SK-N-SH (cell line): ENCODE data around the gene FAM20B. TPM values are rescaled to one million over a fixed set of nuclear protein-coding genes. Genes with fewer than 3 reads are reported as not detected.

Source experiments
- CTCF ChIA-PET: fragments of 300-600, 350-600 bp; formaldehyde crosslinking; extraction: SDS; loops from one replicate; lab custom pipeline; 2021; lab: Yijun Ruan, JAX
- POLR2A ChIA-PET: fragments of 350-600 bp; sonication (Branson Sonifier 250); formaldehyde crosslinking; extraction: SDS; loops from one replicate; lab custom pipeline; 2020; ENCODE audit warnings: antibody characterized with exemption, inconsistent platforms; lab: Yijun Ruan, JAX
- DNase-seq: peaks from one replicate; pipeline ENCODE4 v3.0.0; 2012
- H2AFZ ChIP-seq: fragments of 200-600 bp; sonication (generic); 2 replicates; pipeline ENCODE4 v1.8.1; 2016; ENCODE audit warnings: antibody characterized with exemption, mild to moderate bottlenecking, low read depth
- H3F3A ChIP-seq: fragments of 200-600 bp; sonication (generic); replicated peaks from 2 replicates; pipeline ENCODE3; 2016; ENCODE audit warnings: antibody characterized with exemption, mild to moderate bottlenecking; ENCODE audit not compliant: insufficient read depth
- H3K27ac ChIP-seq, 2 experiments: fragments of 200-500 bp in 1 of 2; fragments of 200-600 bp in 1 of 2; sonication (Bioruptor generic) in 1 of 2; sonication (generic), shearing (Covaris generic) in 1 of 2; 2 replicates each; pipeline versions ENCODE4 v1.5.1 to v1.6.1; 2014 to 2016; ENCODE audit warnings: low read depth in 2 of 2, inconsistent platforms in 1 of 2, low read length in 1 of 2, mild to moderate bottlenecking in 1 of 2, mixed read lengths in 1 of 2
- H3K27me3 ChIP-seq: fragments of 200-600 bp; sonication (generic), shearing (Covaris generic); 2 replicates; pipeline ENCODE4 v1.6.1; 2016; ENCODE audit warnings: mixed run types; ENCODE audit not compliant: insufficient read depth
- H3K36me3 ChIP-seq, 2 experiments: fragments of 200-500 bp in 1 of 2; fragments of 200-600 bp in 1 of 2; sonication (Bioruptor generic) in 1 of 2; sonication (generic) in 1 of 2; replicated peaks in 1 of 2; 2 replicates each; pipeline versions ENCODE3 to v1.5.1; 2014 to 2016; ENCODE audit warnings: low read length in 1 of 2, mild to moderate bottlenecking in 1 of 2; ENCODE audit not compliant: insufficient read depth in 2 of 2, control insufficient read depth in 1 of 2
- H3K4me1 ChIP-seq, 2 experiments: fragments of 200-500 bp in 1 of 2; fragments of 200-600 bp in 1 of 2; sonication (Bioruptor generic) in 1 of 2; sonication (generic), shearing (Covaris generic) in 1 of 2; 2 replicates each; pipeline versions ENCODE4 v1.5.1 to v1.6.1; 2014 to 2016; ENCODE audit warnings: low read depth in 1 of 2, low read length in 1 of 2, mixed run types in 1 of 2; ENCODE audit not compliant: insufficient read depth in 2 of 2, control insufficient read depth in 1 of 2
- H3K4me2 ChIP-seq: fragments of 200-600 bp; sonication (generic), shearing (Covaris generic); 2 replicates; pipeline ENCODE4 v1.6.1; 2017; ENCODE audit warnings: mixed run types
- H3K4me3 ChIP-seq, 2 experiments: fragments of 200-500 bp in 1 of 2; fragments of 200-600 bp in 1 of 2; sonication (Bioruptor generic) in 1 of 2; sonication (generic), shearing (Covaris generic) in 1 of 2; 2 replicates each; pipeline versions ENCODE4 v1.5.1 to v1.8.1; 2014 to 2016; ENCODE audit warnings: low read depth in 2 of 2, inconsistent platforms in 1 of 2, low read length in 1 of 2, mild to moderate bottlenecking in 1 of 2, mixed read lengths in 1 of 2, moderate library complexity in 1 of 2
- H3K79me2 ChIP-seq: fragments of 200-600 bp; sonication (generic); 2 replicates; pipeline ENCODE4 v1.8.1; 2017; ENCODE audit warnings: mild to moderate bottlenecking; ENCODE audit not compliant: insufficient read depth
- H3K9ac ChIP-seq: fragments of 200-600 bp; sonication (generic); 2 replicates; pipeline ENCODE4 v1.6.1; 2017; ENCODE audit warnings: mixed run types
- H3K9me2 ChIP-seq: fragments of 200-600 bp; sonication (generic); 2 replicates; pipeline ENCODE4 v1.6.1; 2017; ENCODE audit warnings: mixed run types
- H3K9me3 ChIP-seq: fragments of 200-600 bp; sonication (generic); 2 replicates; pipeline ENCODE4 v1.6.1; 2017; ENCODE audit warnings: mixed run types, mild to moderate bottlenecking, moderate library complexity
- H4K20me1 ChIP-seq: fragments of 200-600 bp; sonication (generic); 2 replicates; pipeline ENCODE4 v1.6.1; 2017; ENCODE audit warnings: mild to moderate bottlenecking, mixed run types; ENCODE audit not compliant: insufficient read depth
- FOSL2 ChIP-seq: IDR thresholded peaks from 2 replicates; pipeline ENCODE4 v1.4.0; 2012; ENCODE audit warnings: low read depth, mild to moderate bottlenecking, moderate library complexity, borderline replicate concordance
- FOXM1 ChIP-seq: IDR thresholded peaks from 2 replicates; pipeline ENCODE4 v1.4.0; 2012; ENCODE audit warnings: low read depth, mild to moderate bottlenecking
- JUND ChIP-seq: IDR thresholded peaks from 2 replicates; pipeline ENCODE4 v1.4.0; 2012
- RFX5 ChIP-seq: IDR thresholded peaks from 2 replicates; pipeline ENCODE4 v1.6.1; 2012; ENCODE audit warnings: mild to moderate bottlenecking, improper control_type of control experiment, low read length
- TEAD4 ChIP-seq: IDR thresholded peaks from 2 replicates; pipeline ENCODE4 v1.4.0; 2012; ENCODE audit warnings: mild to moderate bottlenecking, borderline replicate concordance; ENCODE audit not compliant: insufficient read depth
- WGBS: methylation state at CpG from one replicate; pipeline ENCODE4 v1.1.6; 2017; ENCODE audit warnings: low lambda C conversion rate; 5-methylcytosine and 5-hydroxymethylcytosine counted together
- polyA plus RNA-seq, 3 experiments: library from polyadenylated mRNA; depleted of rRNA; stranded (reverse); fragments of >200 nt; gene quantifications; 2 replicates each; pipeline ENCODE4 v1.2.3, GENCODE V29; 2012
- TF ChIP-seq, protein P1 (sequence below): IDR thresholded peaks from 2 replicates; pipeline ENCODE4 v1.4.0; 2012; ENCODE audit warnings: low read depth, borderline replicate concordance
- TF ChIP-seq, protein P2 (sequence below): IDR thresholded peaks from 2 replicates; pipeline ENCODE4; 2012

FAM20B gene
- polyA plus RNA-seq, 1 of the 3 experiments (the other 2 are of a cell fraction): 14.9 TPM

DNA sequence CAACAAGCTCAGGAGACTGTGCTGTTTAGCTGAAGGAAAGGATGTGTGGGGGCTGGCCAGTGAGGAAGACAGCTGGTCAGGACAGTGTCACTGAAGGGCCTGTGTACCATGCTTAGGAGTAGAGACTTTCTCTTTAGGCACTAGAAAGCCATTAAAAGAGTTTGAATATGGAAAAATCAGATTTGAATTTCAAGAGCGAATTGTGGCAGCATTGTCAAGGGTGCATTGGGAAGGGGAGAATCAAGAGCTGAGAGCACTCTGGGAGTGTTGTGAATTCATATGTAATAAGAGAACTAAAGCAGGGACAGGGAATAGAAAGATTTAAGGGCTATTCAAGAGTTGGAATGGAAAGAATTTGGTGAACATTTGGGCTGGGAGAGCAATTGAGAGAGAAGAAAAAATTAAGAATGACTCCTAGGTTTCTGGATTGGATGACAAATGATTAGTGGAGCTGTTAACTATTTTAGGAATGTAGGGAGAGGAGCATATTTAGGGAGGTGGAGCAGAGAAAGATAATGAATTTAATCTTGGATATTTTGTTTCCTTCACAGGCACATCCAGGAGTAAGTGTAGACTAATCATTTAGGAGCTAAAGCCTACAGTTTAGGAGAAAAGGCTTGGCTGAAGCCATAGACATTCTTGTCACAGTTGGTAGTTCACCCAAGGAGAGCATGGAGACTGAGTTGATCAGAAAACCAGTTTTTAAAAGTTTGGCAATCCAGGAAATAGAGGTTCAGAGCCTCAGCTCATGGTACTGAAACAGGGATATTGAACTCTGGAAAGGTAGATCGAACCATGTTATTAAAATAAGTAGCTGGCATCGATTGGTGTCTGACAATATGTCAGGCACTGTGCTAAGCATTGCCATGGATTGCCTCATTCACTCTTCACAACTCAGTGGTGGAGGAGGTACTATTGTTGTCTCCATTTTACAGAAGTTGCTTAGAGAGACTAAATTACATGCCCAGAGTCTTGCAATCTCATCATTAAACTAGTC is 33.1 kb downstream of the FAM20B start:
- H3K4me2 ChIP-seq: 0 out of 2 replicates have a peak overlapping the region, but pooled peaks have one; percentile 31
- H3K9me3 ChIP-seq: no peaks in the 10 kb centered on the region
- H3K4me1 ChIP-seq: peaks cover 3 to 8% of the 10 kb centered on the region in 2 experiments; a peak in 3 of 4 replicates
- H4K20me1 ChIP-seq: no peaks in the 10 kb centered on the region
- CTCF ChIA-PET: interaction anchor here (0.7 to 1.9 kb wide), 6 partner anchors 8 to 516 kb away, joined by 3 to 5 read pairs (median 4); no protein-coding TSS in a partner anchor
- H3K27ac ChIP-seq: peak overlapping the region; percentile 25 to 82
- no peak overlapping the region for H3K4me3 ChIP-seq
- POLR2A ChIA-PET: no interaction called here
- WGBS: 94% methylated on average over 3 of the region's 3 CpGs
- H3K79me2 ChIP-seq: no peaks in the 10 kb centered on the region
- no peak overlapping the region for H2AFZ ChIP-seq
- TF ChIP-seq, protein P1, sequence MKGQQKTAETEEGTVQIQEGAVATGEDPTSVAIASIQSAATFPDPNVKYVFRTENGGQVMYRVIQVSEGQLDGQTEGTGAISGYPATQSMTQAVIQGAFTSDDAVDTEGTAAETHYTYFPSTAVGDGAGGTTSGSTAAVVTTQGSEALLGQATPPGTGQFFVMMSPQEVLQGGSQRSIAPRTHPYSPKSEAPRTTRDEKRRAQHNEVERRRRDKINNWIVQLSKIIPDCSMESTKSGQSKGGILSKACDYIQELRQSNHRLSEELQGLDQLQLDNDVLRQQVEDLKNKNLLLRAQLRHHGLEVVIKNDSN: no peak
- peak; percentile 30; the same call in 1 of the 2 replicates for TF ChIP-seq TEAD4
- TF ChIP-seq, protein P2, sequence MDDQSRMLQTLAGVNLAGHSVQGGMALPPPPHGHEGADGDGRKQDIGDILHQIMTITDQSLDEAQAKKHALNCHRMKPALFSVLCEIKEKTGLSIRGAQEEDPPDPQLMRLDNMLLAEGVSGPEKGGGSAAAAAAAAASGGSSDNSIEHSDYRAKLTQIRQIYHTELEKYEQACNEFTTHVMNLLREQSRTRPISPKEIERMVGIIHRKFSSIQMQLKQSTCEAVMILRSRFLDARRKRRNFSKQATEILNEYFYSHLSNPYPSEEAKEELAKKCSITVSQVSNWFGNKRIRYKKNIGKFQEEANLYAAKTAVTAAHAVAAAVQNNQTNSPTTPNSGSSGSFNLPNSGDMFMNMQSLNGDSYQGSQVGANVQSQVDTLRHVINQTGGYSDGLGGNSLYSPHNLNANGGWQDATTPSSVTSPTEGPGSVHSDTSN: 0 out of 2 replicates have a peak, but pooled peaks have one; percentile 25
- no peak for DNase-seq
- peak overlapping the region; percentile 1; the same call in 1 of the 2 replicates for H3K9ac ChIP-seq
- no peaks in the 10 kb centered on the region for H3F3A ChIP-seq
- H3K9me2 ChIP-seq: no peaks in the 10 kb centered on the region
- H3K27me3 ChIP-seq: no peaks in the 10 kb centered on the region
- peaks cover 15 to 21% of the 10 kb centered on the region in 2 experiments for H3K36me3 ChIP-seq

DNA sequence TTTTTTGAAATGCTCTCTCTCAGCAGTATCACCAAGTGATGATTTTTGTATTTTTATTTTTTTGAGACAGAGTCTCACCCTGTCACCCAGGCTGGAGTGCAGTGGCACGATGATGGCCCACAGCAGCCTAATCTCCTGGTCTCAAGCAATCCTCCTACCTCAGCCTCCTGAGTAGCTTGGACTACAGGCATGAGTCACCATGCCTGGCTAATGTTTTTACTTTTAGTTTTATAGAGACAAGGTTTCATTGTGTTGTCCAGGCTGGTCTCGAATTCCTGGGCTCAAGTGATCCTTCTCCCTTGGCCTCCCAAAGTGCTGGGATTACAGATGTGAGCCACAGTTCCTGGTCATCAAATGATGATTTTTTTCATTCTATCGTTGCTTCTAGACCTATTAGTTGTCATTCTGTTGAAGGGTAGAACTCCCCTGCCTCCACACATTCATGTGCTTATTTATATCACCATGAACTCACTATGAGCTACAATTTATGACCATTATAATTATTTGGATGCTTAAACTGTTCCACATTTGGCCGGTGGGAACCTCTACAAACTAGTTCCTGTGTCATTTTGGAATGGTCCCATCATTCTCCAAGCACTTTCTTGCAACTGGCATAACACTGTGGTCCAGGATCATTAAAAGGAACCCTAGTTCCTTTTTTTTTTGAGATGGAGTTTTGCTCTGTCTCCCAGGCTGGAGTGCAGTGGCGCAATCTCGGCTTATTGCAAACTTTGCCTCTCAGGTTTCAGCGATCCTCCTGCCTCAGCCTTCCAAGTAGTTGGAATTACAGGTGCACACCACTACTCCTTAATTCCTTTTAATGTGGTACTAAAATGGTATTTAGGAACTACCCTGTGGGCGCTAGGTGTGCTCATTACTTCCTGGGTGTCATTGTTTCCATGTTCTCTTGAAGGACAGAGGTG is 35.9 kb downstream of the FAM20B start:
- Histone ChIP-seq H3K27me3 (no peaks in the 10 kb centered on the region), H3K9ac (no peak overlapping the region), H3K9me3 (no peaks in the 10 kb centered on the region)
- TF ChIP-seq JUND: 0 out of 2 replicates have a peak, but pooled peaks have one; percentile 6
- TF ChIP-seq RFX5: no peak
- TF ChIP-seq FOSL2: peak; percentile 31; the same call in 1 of the 2 replicates
- TF ChIP-seq FOXM1: no peak
- TF ChIP-seq, all 33 proteins: peak for 2
- CTCF ChIA-PET: no interaction called here
- no peaks in the 10 kb centered on the region for H4K20me1 ChIP-seq
- POLR2A ChIA-PET: no interaction called here
- H3K4me2 ChIP-seq: no peak overlapping the region
- H2AFZ ChIP-seq: no peak overlapping the region
- DNase-seq: no peak
- H3K36me3 ChIP-seq: peaks cover 8 to 19% of the 10 kb centered on the region in 2 experiments
- H3F3A ChIP-seq: no peaks in the 10 kb centered on the region
- H3K4me1 ChIP-seq: peaks cover 3 to 8% of the 10 kb centered on the region in 2 experiments; a peak in 3 of 4 replicates
- no peaks in the 10 kb centered on the region for H3K9me2 ChIP-seq
- 94% methylated on average over 8 of the region's 8 CpGs for WGBS
- H3K27ac ChIP-seq: no peak overlapping the region
- no peak overlapping the region for H3K4me3 ChIP-seq
- no peaks in the 10 kb centered on the region for H3K79me2 ChIP-seq
